HepG2 (cell line): ENCODE data around the gene NFE2L3. TPM values are rescaled to one million over a fixed set of nuclear protein-coding genes. Genes with fewer than 3 reads are reported as not detected.

Experiments
- ATAC-seq: fragments of 200-7000 bp; cut with Tn5 transposase; 3 replicates; pipeline ENCODE4 v1.9.1; 2020; ENCODE audit warnings: mild to moderate bottlenecking, moderate library complexity
- BruUV-seq: library from RNA; stranded (reverse); fragments of 400-500 nt; replicated peaks from 2 replicates; lab custom pipeline; 2021; lab: Mats Ljungman, UMichigan
- CTCF ChIA-PET: fragments of 300-600 bp; formaldehyde crosslinking; extraction: SDS; loops from one replicate; lab custom pipeline; 2021; ENCODE audit warnings: low total read pairs, inconsistent platforms, low intra/inter-chr PET ratio; lab: Yijun Ruan, JAX
- POLR2A ChIA-PET: fragments of 350-600 bp; sonication (Branson Sonifier 250); formaldehyde crosslinking; loops from one replicate; lab custom pipeline; 2020; ENCODE audit warnings: antibody characterized with exemption, inconsistent platforms; lab: Yijun Ruan, JAX
- DNase-seq: peaks from one replicate; pipeline ENCODE4 v3.0.0-alpha.2; 2015; ENCODE audit warnings: low spot score
- FAIRE-seq: peaks from 3 replicates; lab custom pipeline; 2011; peaks lifted over from hg19 to GRCh38; lab: Jason Lieb, UNC
- H2AFZ ChIP-seq: one replicate; pipeline ENCODE4 v1.6.1; 2011; ENCODE audit warnings: low read length, inconsistent platforms
- H3K27ac ChIP-seq: fragments of 300-600 bp; 3 replicates; pipeline ENCODE4 v1.8.0; 2011; ENCODE audit warnings: mixed run types, mild to moderate bottlenecking, mixed read lengths, low read length, inconsistent platforms; ENCODE audit not compliant: insufficient read depth; ENCODE audit errors: extremely low read length
- H3K27me3 ChIP-seq, 2 experiments: fragments of 200-600 bp in 1 of 2; 2 replicates in 1 of 2; 3 replicates in 1 of 2; pipeline versions ENCODE4 v1.6.0 to v1.8.0; 2011; ENCODE audit warnings: low read length in 2 of 2, mild to moderate bottlenecking in 2 of 2, moderate library complexity in 2 of 2, inconsistent platforms in 1 of 2; ENCODE audit not compliant: insufficient read depth in 2 of 2, control insufficient read depth in 1 of 2
- H3K36me3 ChIP-seq, 2 experiments: fragments of 200-600 bp in 1 of 2; replicated peaks in 1 of 2; 2 replicates in 1 of 2; 3 replicates in 1 of 2; pipeline versions ENCODE4 v1.5.1 to v1.8.0; 2011; ENCODE audit warnings: low read length in 2 of 2, inconsistent platforms in 1 of 2; ENCODE audit not compliant: insufficient read depth in 2 of 2, control insufficient read depth in 1 of 2
- H3K4me1 ChIP-seq: 2 replicates; pipeline ENCODE4 v1.5.1; 2012; ENCODE audit warnings: low read length, inconsistent platforms; ENCODE audit not compliant: insufficient read depth
- H3K4me2 ChIP-seq: 2 replicates; pipeline ENCODE4 v1.6.0; 2011; ENCODE audit warnings: low read depth, low read length, inconsistent platforms
- H3K4me3 ChIP-seq, 3 experiments: fragments of 200-600 bp in 1 of 3; sonication (generic), shearing (Covaris generic) in 1 of 3; replicated peaks in 1 of 3; 2 replicates each; pipeline ENCODE4 v1.5.1; 2011 to 2016; ENCODE audit warnings: low read length in 3 of 3, inconsistent platforms in 2 of 3, low read depth in 2 of 3, mild to moderate bottlenecking in 2 of 3, control low read depth in 1 of 3, mixed read lengths in 1 of 3; ENCODE audit not compliant: insufficient read depth in 1 of 3
- H3K79me2 ChIP-seq: one replicate; pipeline ENCODE4 v1.6.1; 2011; ENCODE audit warnings: low read length, inconsistent platforms; ENCODE audit not compliant: insufficient read depth
- H3K9ac ChIP-seq: 2 replicates; pipeline ENCODE4 v1.6.0; 2011; ENCODE audit warnings: mild to moderate bottlenecking, low read depth, low read length, inconsistent platforms; ENCODE audit not compliant: insufficient read depth
- H3K9me3 ChIP-seq: 2 replicates; pipeline ENCODE4 v1.5.1; 2012; ENCODE audit warnings: mild to moderate bottlenecking, low read length
- H4K20me1 ChIP-seq: 2 replicates; pipeline ENCODE4 v1.6.0; 2011; ENCODE audit warnings: inconsistent platforms, mild to moderate bottlenecking, low read length, moderate library complexity; ENCODE audit not compliant: insufficient read depth
- ASH2L ChIP-seq: fragments of 300-600, 200-600 bp; sonication (generic); IDR thresholded peaks from 2 replicates; pipeline ENCODE4 v1.7.0; 2017; ENCODE audit warnings: low read depth, mild to moderate bottlenecking, moderate library complexity, mixed read lengths, low read length; ENCODE audit not compliant: insufficient read length
- CBX5 ChIP-seq: sonication (generic); formaldehyde crosslinking; IDR thresholded peaks from 2 replicates; pipeline ENCODE4 v1.4.0; 2020; ENCODE audit warnings: missing genetic modification reagents, borderline replicate concordance
- HHEX ChIP-seq: IDR thresholded peaks from 2 replicates; pipeline ENCODE4 v1.6.1; 2016; ENCODE audit warnings: control low read depth
- HIVEP1 ChIP-seq: sonication (generic); formaldehyde crosslinking; IDR thresholded peaks from 2 replicates; pipeline ENCODE4 v1.4.0; 2020; ENCODE audit warnings: mild to moderate bottlenecking, missing genetic modification reagents
- NR3C1 ChIP-seq: sonication (generic); formaldehyde crosslinking; IDR thresholded peaks from 2 replicates; pipeline ENCODE4 v1.4.0; 2020; ENCODE audit warnings: missing genetic modification reagents
- RNF2 ChIP-seq: fragments of 450-650 bp; conservative IDR thresholded peaks from 2 replicates; pipeline ENCODE4 v1.6.1; 2016; ENCODE audit warnings: low read depth
- ZNF552 ChIP-seq: sonication (generic); formaldehyde crosslinking; IDR thresholded peaks from 2 replicates; pipeline ENCODE4 v1.9.0; 2022; ENCODE audit warnings: missing genetic modification reagents, mild to moderate bottlenecking, borderline replicate concordance
- ZNF574 ChIP-seq: sonication (generic); formaldehyde crosslinking; IDR thresholded peaks from 2 replicates; pipeline ENCODE4 v1.4.0; 2020; ENCODE audit warnings: missing genetic modification reagents
- ZNF616 ChIP-seq: sonication (generic); formaldehyde crosslinking; IDR thresholded peaks from 2 replicates; pipeline ENCODE4 v1.5.0; 2020; ENCODE audit warnings: low read depth, mild to moderate bottlenecking, missing genetic modification reagents
- ZSCAN12 ChIP-seq: sonication (generic); formaldehyde crosslinking; IDR thresholded peaks from 2 replicates; pipeline ENCODE4 v1.9.0; 2021; ENCODE audit warnings: mild to moderate bottlenecking, missing genetic modification reagents
- ZSCAN29 ChIP-seq: sonication (generic); formaldehyde crosslinking; conservative IDR thresholded peaks from 2 replicates; pipeline ENCODE4 v1.4.0; 2020; ENCODE audit warnings: mild to moderate bottlenecking, missing genetic modification reagents
- WGBS: methylation state at CpG from one replicate; pipeline ENCODE4 v1.1.6; 2017; ENCODE audit warnings: low lambda C conversion rate; 5-methylcytosine and 5-hydroxymethylcytosine counted together
- in situ Hi-C: cut with HindIII; loops from 2 replicates; pipeline ENCODE4 v1.10.0; 2017; ENCODE audit warnings: low pct_unique_long_range_greater_than_20kb; ENCODE audit not compliant: extremely low pct_ligation_motif_present
- intact Hi-C: fragments of 100-400 bp; cut with micrococcal nuclease; formaldehyde crosslinking; loops from one replicate; pipeline ENCODE4 v1.10.0; 2022; ENCODE audit not compliant: unreplicated experiment
- polyA plus RNA-seq, 8 experiments: library from polyadenylated mRNA; depleted of rRNA in 3 of 8; stranded (reverse) in 7 of 8; unstranded in 1 of 8; fragments of >200 nt; fragmentation: Illumina TruSeq in 4 of 8; extraction: Trizol in 4 of 8; gene quantifications; 2 replicates each; pipeline versions ENCODE4 v1.2.1 to v1.2.3, GENCODE V29; 2011 to 2016; ENCODE audit warnings: low read depth in 4 of 8, missing spikeins in 1 of 8, mixed read lengths in 1 of 8; ENCODE audit not compliant: insufficient read depth in 1 of 8
- total RNA-seq, 5 experiments: library from RNA; depleted of rRNA; stranded (reverse); fragments of >200 nt; fragmentation: Illumina TruSeq; extraction: Trizol; gene quantifications; 2 replicates each; pipeline ENCODE4 v1.2.3, GENCODE V29; 2016; ENCODE audit warnings: low read depth in 1 of 5

NFE2L3 gene
- total and polyA plus RNA-seq, 2 of the 13 experiments (the other 11 are each of a cell fraction or from before 2014, with no cell fraction given), result 11.4 to 19.4 TPM

- H3K27me3 ChIP-seq, result peaks cover 0 to 13% of the 10 kb centered on the region in 2 experiments; a peak in 3 of 5 replicates
- H3K79me2 ChIP-seq, result peaks cover 5% of the 10 kb centered on the region
- ChIA-PET POLR2A (no interaction called here), CTCF (no interaction called here)
- H3K27ac ChIP-seq, result no peak overlapping the region
- FAIRE-seq (no peak), DNase-seq (no peak), ATAC-seq (peak; percentile 26; the same call in 2 of the 3 replicates)
- peak overlapping the region; percentile 53 to 72 (median 70) for H3K4me3 ChIP-seq
- TSS peak; percentile 72 for BruUV-seq
- no peaks in the 10 kb centered on the region for H3K36me3 ChIP-seq
- peak overlapping the region; percentile 32; the same call in 1 of the 2 replicates for H3K9ac ChIP-seq
- WGBS, result 6% methylated on average over 11 of the region's 18 CpGs
- peak overlapping the region; percentile 81 for H3K4me2 ChIP-seq
- intact Hi-C loops (loop anchor here (2.0 to 10.0 kb wide), 2 partner anchors 45 to 59 kb away; no protein-coding TSS in a partner anchor), in situ Hi-C loops (no loop called here)
- no peaks in the 10 kb centered on the region for H4K20me1 ChIP-seq
- H2AFZ ChIP-seq, result no peak overlapping the region
- TF ChIP-seq ZNF552 (CRISPR knock-in tag) (no peak), CBX5 (no peak), HHEX (no peak), ASH2L (peak; percentile 26), ZNF574 (CRISPR knock-in tag) (no peak), ZSCAN12 (no peak), ZNF616 (CRISPR knock-in tag) (no peak), NR3C1 (no peak), HIVEP1 (CRISPR knock-in tag) (no peak), ZSCAN29 (CRISPR knock-in tag) (peak; percentile 91; the same call in 1 of the 2 replicates), RNF2 (0 out of 2 replicates have a peak, but pooled peaks have one; percentile 16)
- H3K9me3 ChIP-seq, result no peaks in the 10 kb centered on the region
- peaks cover 58% of the 10 kb centered on the region for H3K4me1 ChIP-seq
These were observed 1.3 kb downstream of the NFE2L3 start for GRCh38 chr7:26153241-26153822.
